HG02981 (cell line): ENCODE results near the gene SELE.

Experiments used
- ATAC-seq: cut with Tn5 transposase; IDR thresholded peaks from one replicate; pipeline ENCODE4 v1.9.1; 2021; ENCODE audit warnings: mild to moderate bottlenecking, moderate library complexity; ENCODE audit not compliant: unreplicated experiment

The SELE gene

GRCh38 chr1:169733924-169734323, at the start of gene SELE:
Gene SELE (minus strand): TSS chr1:169734079. CDS start chr1:169733612, 467 bp downstream.
- no peak for ATAC-seq

GRCh38 chr1:169782596-169782995, 48.7 kb upstream of the SELE start:
- ATAC-seq = no peak

GRCh38 chr1:169779970-169780369, 46.1 kb upstream of the SELE start:
- ATAC-seq = no peak

- ATAC-seq = no peak
Observed at GRCh38 chr1:169779150-169779549, 45.3 kb upstream of the SELE start.

GRCh38 chr1:169776440-169776839, 42.6 kb upstream of the SELE start:
- ATAC-seq = no peak

GRCh38 chr1:169768161-169768560, 34.3 kb upstream of the SELE start:
- ATAC-seq = no peak

- no peak for ATAC-seq
Observed at GRCh38 chr1:169765580-169766331, 31.9 kb upstream of the SELE start.

GRCh38 chr1:169764919-169765318, 31.0 kb upstream of the SELE start:
- no peak for ATAC-seq

- no peak for ATAC-seq
Observed at GRCh38 chr1:169762699-169763098, 28.8 kb upstream of the SELE start.

- no peak for ATAC-seq
Observed at GRCh38 chr1:169759038-169759437, 25.2 kb upstream of the SELE start.

GRCh38 chr1:169753549-169753948, 19.7 kb upstream of the SELE start:
- no peak for ATAC-seq

GRCh38 chr1:169750041-169750440, 16.2 kb upstream of the SELE start:
- ATAC-seq = no peak

GRCh38 chr1:169746550-169746949, 12.7 kb upstream of the SELE start:
- no peak for ATAC-seq

GRCh38 chr1:169745015-169745861, 11.4 kb upstream of the SELE start:
- no peak for ATAC-seq

GRCh38 chr1:169741666-169742394, 8.0 kb upstream of the SELE start:
- ATAC-seq = no peak

GRCh38 chr1:169739980-169740379, 6.1 kb upstream of the SELE start:
- no peak for ATAC-seq

- no peak for ATAC-seq
Observed at GRCh38 chr1:169731446-169731845, 2.4 kb downstream of the SELE start.

- no peak for ATAC-seq
Observed at GRCh38 chr1:169729991-169730390, 3.9 kb downstream of the SELE start.

- ATAC-seq = no peak
Observed at GRCh38 chr1:169727307-169727706, 6.6 kb downstream of the SELE start.

GRCh38 chr1:169726851-169727250, 7.0 kb downstream of the SELE start:
- no peak for ATAC-seq

GRCh38 chr1:169725930-169726329, 7.9 kb downstream of the SELE start:
- ATAC-seq = no peak
